GM19239 (cell line): ENCODE measurements around the gene ADCK2.
"Not testable (repeated sequence)": the region's sequence is repeated elsewhere in the genome, so short reads cannot be mapped to it uniquely, and the experiment has no call there.

Source experiments
- DNase-seq: peaks from one replicate; pipeline ENCODE4 v3.0.0; 2011; ENCODE audit warnings: low spot score; ENCODE audit not compliant: insufficient read length
- FAIRE-seq: peaks from 2 replicates; lab custom pipeline; 2011; peaks lifted over from hg19 to GRCh38; lab: Jason Lieb, UNC

The ADCK2 gene

GRCh38 chr7:140672382-140673062 is at the start of gene ADCK2:
ADCK2 (plus strand) TSS chr7:140672945; CDS start chr7:140673331, 386 bp downstream.
- FAIRE-seq (no peak), DNase-seq (peak; percentile 86)

GRCh38 chr7:140623980-140624379 is 48.8 kb upstream of the ADCK2 start:
- FAIRE-seq (no peak), DNase-seq (no peak)

- no peak for FAIRE-seq
- no peak for DNase-seq
These were observed 48.2 kb upstream of the ADCK2 start for GRCh38 chr7:140624392-140625191.

- FAIRE-seq = not testable (repeated sequence)
These were observed 47.6 kb upstream of the ADCK2 start for GRCh38 chr7:140625192-140625558.

GRCh38 chr7:140625908-140626868 is 46.6 kb upstream of the ADCK2 start:
- DNase-seq (no peak), FAIRE-seq (no peak)

More at GRCh38 chr7:140625192-140625558, 47.6 kb upstream of the ADCK2 start:
- DNase-seq = not testable (repeated sequence)

GRCh38 chr7:140631021-140631420 is 41.7 kb upstream of the ADCK2 start:
- FAIRE-seq (no peak), DNase-seq (no peak)

GRCh38 chr7:140631602-140632001 is 41.1 kb upstream of the ADCK2 start:
- FAIRE-seq (no peak), DNase-seq (no peak)

GRCh38 chr7:140635345-140635744 is 37.4 kb upstream of the ADCK2 start:
- DNase-seq (no peak), FAIRE-seq (no peak)

- no peak for DNase-seq
- no peak for FAIRE-seq
These were observed 36.9 kb upstream of the ADCK2 start for GRCh38 chr7:140635816-140636215.

GRCh38 chr7:140637400-140637799 is 35.3 kb upstream of the ADCK2 start:
- DNase-seq (no peak), FAIRE-seq (no peak)

GRCh38 chr7:140638173-140638791 is 34.5 kb upstream of the ADCK2 start:
- DNase-seq (no peak), FAIRE-seq (no peak)

- no peak for FAIRE-seq
- no peak for DNase-seq
These were observed 33.2 kb upstream of the ADCK2 start for GRCh38 chr7:140639366-140640053.

GRCh38 chr7:140640060-140640637 is 32.6 kb upstream of the ADCK2 start:
- FAIRE-seq = no peak
- no peak for DNase-seq

GRCh38 chr7:140640727-140641523 is 31.8 kb upstream of the ADCK2 start, which contains the start of gene DENND2A:
DENND2A (minus strand) TSS chr7:140640813; CDS start chr7:140602397, 38,416 bp downstream.
- no peak for DNase-seq
- no peak for FAIRE-seq

GRCh38 chr7:140641524-140642195 is 31.1 kb upstream of the ADCK2 start:
- DNase-seq = no peak
- FAIRE-seq = no peak

- FAIRE-seq (no peak), DNase-seq (no peak)
These were observed 29.3 kb upstream of the ADCK2 start for GRCh38 chr7:140643416-140643815.

GRCh38 chr7:140644761-140645160 is 28.0 kb upstream of the ADCK2 start:
- not testable (repeated sequence) for FAIRE-seq, DNase-seq
